RCC 7860 (cell line): ENCODE measurements around the gene RPL5.

Experiments
- DNase-seq: peaks from one replicate; pipeline ENCODE4 v3.0.0-alpha.2; 2015; ENCODE audit warnings: low spot score
- FAIRE-seq: peaks from 2 replicates; lab custom pipeline; 2012; peaks lifted over from hg19 to GRCh38; lab: Jason Lieb, UNC

Gene RPL5

DNA sequence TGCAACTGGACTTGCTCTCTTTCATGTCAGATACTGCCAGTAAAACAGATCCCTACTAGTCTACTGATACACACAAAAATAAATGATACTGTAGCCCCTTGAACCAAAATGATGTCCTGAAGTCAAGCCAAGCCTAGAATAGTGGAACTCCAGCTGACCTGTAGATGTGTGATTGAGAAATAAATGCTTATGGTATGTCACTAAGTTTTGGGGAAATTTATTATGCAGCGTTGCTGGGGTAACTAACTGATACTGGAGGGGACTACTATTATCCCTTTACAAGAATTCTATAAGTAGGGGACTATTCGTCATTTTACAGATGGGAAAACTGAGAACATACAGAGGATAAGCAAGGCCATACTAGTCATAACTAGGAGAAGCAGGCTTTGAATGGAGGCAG is 55.6 kb downstream of the RPL5 start:
- DNase-seq: no peak
- FAIRE-seq: no peak
